GM19463 (cell line): ENCODE results near the gene SLC15A2.
"Not testable (repeated sequence)": the region's sequence is repeated elsewhere in the genome, so short reads cannot be mapped to it uniquely, and the experiment has no call there.

Experiments used
- ATAC-seq: cut with Tn5 transposase; IDR thresholded peaks from one replicate; pipeline ENCODE4 v1.9.1; 2021; ENCODE audit warnings: mild to moderate bottlenecking, moderate library complexity; ENCODE audit not compliant: unreplicated experiment

The SLC15A2 gene

GRCh38 chr3:121894301-121894990, at the start of gene SLC15A2:
SLC15A2 (plus strand) TSS chr3:121894401; CDS start chr3:121894477, 76 bp downstream.
- no peak for ATAC-seq

- ATAC-seq, result no peak
These were observed 49.3 kb upstream of the SLC15A2 start for GRCh38 chr3:121844892-121845291.

- ATAC-seq, result no peak
These were observed 41.9 kb upstream of the SLC15A2 start for GRCh38 chr3:121852256-121852655.

- no peak for ATAC-seq
These were observed 38.6 kb upstream of the SLC15A2 start for GRCh38 chr3:121855555-121855954.

DNA sequence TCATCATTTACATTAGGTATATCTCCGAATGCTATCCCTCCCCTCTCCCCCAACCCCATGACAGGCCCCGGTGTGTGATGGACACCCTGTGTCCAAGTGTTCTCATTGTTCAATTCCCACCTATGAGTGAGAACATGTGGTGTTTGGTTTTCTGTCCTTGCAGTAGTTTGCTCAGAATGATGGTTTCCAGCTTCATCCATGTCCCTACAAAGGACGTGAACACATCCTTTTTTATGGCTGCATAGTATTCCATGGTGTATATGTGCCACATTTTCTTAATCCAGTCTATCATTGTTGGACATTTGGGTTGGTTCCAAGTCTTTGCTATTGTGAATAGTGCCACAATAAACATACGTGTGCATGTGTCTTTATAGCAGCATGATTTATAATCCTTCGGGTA, 36.4 kb upstream of the SLC15A2 start:
- not testable (repeated sequence) for ATAC-seq

GRCh38 chr3:121863247-121863646, 31.0 kb upstream of the SLC15A2 start:
- ATAC-seq, result not testable (repeated sequence)

- no peak for ATAC-seq
These were observed 30.4 kb upstream of the SLC15A2 start for GRCh38 chr3:121863801-121864200.

GRCh38 chr3:121869736-121870135, 24.5 kb upstream of the SLC15A2 start:
- ATAC-seq, result no peak

DNA sequence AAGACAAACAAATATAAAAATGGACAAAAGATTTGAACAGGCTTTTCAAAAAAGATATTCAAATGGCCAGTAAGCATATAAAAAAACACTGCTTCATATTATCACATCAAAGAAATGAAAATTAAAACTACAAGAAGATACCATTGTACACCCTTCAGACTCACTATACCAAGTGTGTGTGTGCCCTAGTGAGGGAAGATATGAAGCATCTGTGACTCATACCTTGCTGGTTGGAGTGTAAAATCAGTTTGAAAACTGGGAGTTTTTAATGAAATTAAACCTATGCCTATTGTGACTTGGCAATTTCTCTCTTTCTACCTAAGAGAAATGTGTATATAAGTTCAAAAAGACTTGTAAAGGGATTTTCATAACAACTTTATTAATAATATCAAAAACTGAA, 23.5 kb upstream of the SLC15A2 start:
- no peak for ATAC-seq

DNA sequence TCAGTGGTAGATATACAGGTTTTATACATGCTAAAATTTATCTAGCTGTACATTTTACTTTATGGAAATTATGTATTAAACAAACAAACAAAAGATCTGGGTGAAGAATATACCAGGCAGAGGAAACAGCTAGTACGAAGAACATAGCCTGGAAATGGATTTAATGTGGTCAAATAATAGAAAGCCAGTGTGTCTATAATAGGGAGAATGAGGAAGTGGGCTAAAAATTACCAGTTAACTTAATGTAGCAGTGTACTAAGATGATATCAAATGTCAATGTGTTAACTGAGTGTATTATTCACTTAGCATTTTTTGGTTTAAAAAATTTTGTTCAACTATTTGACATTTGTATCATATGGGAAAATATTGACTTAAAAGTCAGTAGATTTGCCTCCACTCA, 22.8 kb upstream of the SLC15A2 start:
- no peak for ATAC-seq

DNA sequence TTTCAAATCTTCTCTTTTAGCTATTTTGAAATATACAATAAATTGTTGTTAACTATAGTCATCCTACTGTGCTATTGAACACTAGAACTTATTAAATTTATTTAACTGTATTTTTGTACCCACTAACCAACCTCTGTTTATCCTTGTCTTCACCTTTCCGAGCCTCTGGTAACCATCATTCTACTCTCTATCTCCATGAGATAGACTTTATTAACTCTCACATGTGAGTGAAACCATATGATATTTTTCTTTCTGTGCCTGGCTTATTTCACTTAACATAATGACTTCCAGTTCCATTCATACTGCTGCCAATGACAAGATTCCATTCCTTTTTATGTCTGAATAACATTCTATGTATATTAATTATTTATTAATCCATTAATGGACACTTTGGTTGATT, 15.8 kb upstream of the SLC15A2 start:
- ATAC-seq, result no peak

GRCh38 chr3:121883507-121883906, 10.7 kb upstream of the SLC15A2 start:
- ATAC-seq, result no peak

DNA sequence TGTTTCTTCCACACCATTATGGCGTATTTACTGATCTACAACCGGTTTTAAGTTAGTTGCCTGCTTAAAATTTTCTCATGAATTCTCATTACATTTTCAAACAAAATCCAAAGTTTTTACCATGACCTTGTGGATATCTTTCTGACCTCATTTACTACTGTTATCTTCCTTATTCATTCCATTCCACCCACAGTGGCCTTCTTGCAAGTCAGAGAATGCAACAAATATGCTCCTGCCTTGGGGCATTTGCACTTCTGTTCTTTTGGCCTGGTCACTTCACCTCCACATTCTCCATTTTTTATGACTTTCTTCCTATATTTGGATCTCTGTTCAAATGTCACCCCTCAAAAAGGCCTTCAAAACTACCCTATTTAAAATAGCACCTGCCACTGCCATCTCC, 8.8 kb upstream of the SLC15A2 start:
- no peak for ATAC-seq

GRCh38 chr3:121895121-121895520, 920 bp downstream of the SLC15A2 start:
- no peak for ATAC-seq

- no peak for ATAC-seq
These were observed 1.5 kb downstream of the SLC15A2 start for GRCh38 chr3:121895736-121896135.

DNA sequence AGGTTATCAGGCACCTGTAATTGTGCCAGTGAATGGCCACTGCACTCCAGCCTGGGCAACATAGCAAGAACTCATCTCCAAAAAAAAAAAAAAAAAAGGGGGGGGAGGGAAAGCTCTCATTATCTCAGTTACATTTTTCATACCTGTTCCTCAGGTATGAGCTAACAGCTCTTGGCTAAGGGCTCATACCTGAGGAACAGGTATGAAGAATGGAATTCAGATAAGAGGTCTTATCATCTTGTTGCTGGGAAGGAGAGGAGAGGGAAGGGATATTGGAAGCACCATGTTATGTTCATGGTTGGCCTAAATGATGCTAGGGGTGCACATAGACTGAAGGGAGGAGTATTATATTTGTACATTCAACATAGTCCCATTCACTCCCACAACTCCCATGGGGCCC, 2.6 kb downstream of the SLC15A2 start:
- no peak for ATAC-seq

- ATAC-seq, result no peak
These were observed 3.1 kb downstream of the SLC15A2 start for GRCh38 chr3:121897296-121897695.

GRCh38 chr3:121913305-121913990, 19.2 kb downstream of the SLC15A2 start:
- no peak for ATAC-seq

DNA sequence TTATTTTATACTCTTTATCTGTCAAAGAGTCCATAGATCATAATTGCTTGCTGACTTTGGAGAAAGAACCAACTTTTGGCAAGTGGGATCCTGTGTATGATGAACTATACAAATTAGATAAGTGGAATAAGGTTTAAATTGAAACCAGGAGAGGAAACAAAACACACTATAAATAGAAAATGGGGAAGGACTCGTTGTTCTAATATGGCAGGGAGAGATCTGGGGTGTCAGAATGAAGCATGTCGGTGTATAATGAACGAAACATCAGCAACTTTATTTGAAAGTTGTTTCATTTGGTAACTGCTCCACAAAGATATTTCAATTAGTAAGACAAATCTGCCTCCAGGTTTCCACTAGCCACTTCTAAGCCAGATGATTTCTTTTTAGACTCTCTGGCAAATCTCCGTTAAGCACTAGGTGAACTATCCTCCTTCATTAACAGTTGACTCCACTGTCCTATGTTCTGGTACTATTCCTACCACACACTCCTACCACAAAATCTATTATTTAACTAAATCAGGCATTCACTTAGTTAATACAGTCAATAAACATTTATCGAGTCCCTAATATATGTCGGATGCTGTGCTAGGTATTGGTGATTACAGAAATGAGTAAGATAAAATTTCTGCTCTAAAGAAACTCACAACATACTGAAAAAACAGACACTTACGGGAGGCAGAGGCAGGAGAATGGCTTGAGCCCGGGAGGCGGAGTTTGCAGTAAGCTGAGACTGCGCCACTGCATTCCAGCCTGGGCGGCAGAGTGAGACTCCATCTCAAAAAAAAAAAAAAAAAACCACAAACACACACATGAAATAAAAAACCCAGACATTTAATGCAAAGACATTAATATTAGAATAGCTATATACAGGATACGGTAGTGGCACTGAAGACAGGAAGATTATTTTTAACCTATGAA, 20.1 kb downstream of the SLC15A2 start:
- no peak for ATAC-seq

- no peak for ATAC-seq
These were observed 22.0 kb downstream of the SLC15A2 start for GRCh38 chr3:121916189-121916588.

DNA sequence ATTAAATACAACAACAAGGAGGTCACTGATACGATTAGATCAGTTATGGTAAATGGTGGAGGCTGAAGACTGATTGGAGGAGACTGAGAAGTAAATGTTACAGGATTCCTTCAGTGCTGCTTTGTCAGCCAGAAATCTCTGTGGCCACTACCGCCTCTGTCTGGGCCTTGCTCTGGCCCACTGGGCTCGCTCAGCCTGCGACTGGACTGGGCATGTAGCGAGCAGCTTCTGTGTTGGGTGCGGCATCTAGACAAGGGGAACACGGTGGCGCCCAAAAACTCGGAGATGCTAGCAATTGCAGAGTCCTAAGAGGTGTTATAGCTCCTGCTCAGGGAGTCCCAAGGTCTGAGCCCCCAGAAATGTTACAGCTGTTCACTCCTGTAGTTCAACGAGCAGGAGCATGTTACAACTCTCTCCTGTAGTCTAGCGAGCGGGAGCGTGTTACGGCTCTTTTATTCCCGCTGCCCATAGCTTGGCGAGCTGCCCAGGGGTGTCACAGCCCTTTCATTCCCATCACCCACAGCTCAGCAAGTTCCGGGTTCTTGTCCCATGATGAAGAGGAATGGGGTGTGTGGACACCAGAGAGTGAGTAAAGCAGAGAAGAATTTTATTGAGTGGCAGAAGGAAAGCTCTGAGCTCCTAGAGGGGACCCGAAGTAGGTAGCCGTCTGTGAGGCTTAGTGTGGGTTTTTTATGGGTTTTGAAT, 24.7 kb downstream of the SLC15A2 start:
- ATAC-seq, result no peak
